ENCODE data around the gene SNX9.

DNA sequence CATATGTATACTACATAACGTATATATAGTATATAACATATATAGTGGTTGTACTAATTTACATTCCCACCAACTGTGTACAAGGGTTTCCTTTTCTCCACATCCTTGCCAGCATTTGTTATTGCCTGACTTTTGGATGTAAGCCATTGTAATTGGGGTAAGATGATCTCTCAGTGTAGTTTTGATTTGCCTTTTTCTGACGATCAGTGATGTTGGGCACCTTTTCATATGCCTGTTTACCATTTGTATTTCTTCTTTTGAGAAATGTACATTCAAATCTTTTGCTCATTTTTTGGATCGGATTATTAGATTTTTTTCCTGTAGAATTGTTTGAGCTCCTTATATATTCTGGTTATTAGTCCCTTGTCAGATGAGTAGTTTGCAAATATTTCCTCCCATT is 170.0 kb downstream of the SNX9 start:
- TF ChIP-seq, protein P1, sequence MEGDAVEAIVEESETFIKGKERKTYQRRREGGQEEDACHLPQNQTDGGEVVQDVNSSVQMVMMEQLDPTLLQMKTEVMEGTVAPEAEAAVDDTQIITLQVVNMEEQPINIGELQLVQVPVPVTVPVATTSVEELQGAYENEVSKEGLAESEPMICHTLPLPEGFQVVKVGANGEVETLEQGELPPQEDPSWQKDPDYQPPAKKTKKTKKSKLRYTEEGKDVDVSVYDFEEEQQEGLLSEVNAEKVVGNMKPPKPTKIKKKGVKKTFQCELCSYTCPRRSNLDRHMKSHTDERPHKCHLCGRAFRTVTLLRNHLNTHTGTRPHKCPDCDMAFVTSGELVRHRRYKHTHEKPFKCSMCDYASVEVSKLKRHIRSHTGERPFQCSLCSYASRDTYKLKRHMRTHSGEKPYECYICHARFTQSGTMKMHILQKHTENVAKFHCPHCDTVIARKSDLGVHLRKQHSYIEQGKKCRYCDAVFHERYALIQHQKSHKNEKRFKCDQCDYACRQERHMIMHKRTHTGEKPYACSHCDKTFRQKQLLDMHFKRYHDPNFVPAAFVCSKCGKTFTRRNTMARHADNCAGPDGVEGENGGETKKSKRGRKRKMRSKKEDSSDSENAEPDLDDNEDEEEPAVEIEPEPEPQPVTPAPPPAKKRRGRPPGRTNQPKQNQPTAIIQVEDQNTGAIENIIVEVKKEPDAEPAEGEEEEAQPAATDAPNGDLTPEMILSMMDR (IDR thresholded peaks at IDR 0.05): no peak
- no peak for TF ChIP-seq POLR2A (IDR thresholded peaks at IDR 0.05)
- TF ChIP-seq EP300 (IDR thresholded peaks at IDR 0.05): no peak
